ENCODE measurements around the gene SULT1C3. TPM values are rescaled to one million over a fixed set of nuclear protein-coding genes. Genes with fewer than 3 reads are reported as not detected.
"Not testable (repeated sequence)": the region's sequence is repeated elsewhere in the genome, so short reads cannot be mapped to it uniquely, and the experiment has no call there.

SULT1C3 gene
- total RNA-seq, 1 donor from 2014 or later: not detected

DNA sequence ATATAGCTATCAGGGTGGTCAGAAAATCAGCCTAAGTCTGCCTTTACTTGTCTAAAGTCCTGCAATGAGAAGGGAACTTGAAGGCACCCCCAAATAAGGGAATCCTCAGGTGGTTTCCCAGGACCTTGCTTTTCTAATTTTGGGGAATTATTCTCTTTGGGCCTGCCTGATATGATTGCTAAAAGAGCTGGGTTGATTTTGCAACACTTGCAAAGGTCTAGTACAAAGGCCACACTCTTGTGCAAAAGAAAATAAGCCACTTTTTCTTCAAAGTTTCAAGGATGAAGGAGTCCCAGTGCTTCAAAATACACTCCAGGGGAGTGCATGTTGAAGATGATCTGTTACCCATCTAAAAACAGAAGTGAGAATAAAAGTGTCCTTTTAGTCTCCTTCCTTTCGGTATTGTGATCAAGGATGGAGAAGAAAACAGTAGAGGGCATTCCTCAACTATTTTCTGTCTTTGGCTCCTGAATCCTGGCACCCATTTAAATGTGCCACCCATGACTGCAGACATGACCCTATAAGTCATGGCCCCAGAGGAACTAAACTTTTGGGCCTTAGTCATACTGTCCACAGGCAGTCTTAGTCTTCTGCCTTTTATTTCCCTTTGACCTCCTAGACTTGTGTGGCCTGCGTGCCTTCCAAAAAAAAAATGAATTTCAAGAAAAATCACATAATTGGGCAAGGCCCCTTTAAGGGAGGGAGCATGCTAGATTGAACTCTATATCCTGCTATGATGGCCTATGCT is 5.1 kb downstream of the SULT1C3 start:
- DNase-seq (ENCODE audit: low spot score): no peak

DNA sequence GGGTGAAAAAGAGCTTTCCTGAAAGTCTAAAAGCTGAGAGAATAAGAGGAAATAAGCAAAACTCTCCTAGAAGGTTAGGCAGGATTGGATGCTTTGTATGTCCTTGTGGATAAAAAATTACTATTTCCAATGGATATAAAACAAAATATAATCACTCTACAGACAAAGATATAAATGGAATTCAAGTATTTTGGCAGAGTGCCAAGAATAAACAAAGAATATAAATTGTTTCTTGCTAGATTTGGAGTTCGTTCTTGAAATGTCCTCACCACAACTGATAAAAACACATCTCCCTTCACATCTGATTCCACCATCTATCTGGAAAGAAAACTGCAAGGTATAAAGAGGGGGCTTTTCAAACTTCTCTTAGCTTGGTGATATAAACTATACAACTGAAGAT is 13.3 kb downstream of the SULT1C3 start:
- no peak for DNase-seq (ENCODE audit: low spot score)

DNA sequence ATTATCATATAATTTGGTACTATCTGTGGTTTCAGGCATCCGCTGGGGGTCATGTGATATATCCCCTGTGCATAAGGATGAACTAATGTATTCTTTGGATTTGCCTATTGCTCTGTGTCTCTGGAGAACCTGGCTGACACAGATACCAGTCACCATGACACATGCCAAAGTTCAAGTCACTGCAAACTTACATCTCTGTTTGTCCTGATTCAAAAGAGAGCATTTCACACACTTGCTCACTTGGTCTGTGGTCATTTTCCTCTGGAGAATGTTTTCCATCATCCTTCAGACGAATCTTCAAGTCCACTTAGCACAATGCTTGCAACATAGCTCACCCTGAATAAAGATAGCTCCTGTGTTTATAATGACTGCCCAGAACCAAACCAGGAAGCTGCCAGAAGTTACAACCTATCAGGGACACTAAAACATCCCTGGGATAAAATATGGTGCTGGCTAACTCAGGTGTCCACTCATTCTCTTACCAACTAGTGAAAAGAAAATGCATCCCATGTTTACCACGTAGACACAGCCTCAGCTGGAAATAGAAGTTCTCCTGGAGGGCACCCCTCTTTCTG is 18.1 kb downstream of the SULT1C3 start:
- DNase-seq (ENCODE audit: low spot score): no peak

DNA sequence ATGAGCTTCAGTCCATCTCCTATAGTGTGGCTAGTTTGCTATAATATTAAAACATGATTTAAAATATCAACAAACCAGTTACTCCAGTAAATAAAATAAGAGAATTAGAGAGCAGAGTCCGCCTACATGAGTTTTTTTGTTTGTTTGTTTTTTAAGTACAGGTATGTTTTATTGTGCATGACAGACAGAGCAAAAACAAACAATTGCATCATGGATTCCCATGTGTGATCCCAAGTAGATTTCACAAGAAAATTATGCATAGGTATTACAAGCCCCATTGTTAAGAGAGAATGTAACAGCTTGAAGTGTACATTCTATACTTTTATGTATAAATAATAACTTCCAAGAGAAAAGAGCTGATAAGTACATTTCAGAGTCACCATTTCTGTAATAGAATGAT is 21.0 kb downstream of the SULT1C3 start:
- DNase-seq (ENCODE audit: low spot score): no peak

DNA sequence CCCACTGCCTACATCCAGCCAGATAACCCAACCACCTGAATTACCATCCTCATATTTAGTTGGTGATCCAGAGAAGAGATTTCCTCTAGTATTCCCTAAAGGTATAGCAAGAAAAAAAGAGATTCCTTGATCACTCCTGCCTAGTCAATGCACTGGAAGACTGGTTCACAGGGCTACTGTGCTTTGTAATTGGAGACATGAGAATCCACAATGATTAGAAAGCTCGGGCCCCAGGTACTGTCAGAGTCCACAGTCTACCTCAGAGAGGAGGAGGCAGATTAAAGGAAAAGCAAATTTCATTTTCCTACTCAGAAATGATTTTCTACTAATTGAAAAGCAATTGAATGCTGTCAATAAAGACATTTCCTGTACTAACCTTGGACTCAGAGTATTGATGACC is 22.3 kb downstream of the SULT1C3 start:
- no peak for DNase-seq (ENCODE audit: low spot score)

DNA sequence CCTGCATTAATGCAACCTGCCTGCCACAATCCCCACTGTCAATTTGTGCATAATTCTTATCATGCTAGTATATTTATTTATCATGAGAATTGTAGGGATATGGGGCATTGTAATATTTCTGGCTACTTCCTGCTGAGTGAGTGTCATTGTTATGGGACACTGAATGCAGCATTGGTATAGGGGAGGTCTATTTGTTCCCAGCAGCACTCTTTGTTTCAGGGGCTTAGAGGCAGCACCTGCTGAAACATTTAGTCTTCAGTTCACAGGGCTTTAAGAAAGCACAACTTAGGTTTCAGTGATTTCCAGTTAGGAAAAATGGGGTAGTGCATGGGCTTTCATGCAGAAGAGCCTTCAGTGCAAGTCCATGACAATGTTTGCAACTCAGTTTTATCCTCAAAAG is 23.6 kb downstream of the SULT1C3 start:
- no peak for DNase-seq (ENCODE audit: low spot score)

DNA sequence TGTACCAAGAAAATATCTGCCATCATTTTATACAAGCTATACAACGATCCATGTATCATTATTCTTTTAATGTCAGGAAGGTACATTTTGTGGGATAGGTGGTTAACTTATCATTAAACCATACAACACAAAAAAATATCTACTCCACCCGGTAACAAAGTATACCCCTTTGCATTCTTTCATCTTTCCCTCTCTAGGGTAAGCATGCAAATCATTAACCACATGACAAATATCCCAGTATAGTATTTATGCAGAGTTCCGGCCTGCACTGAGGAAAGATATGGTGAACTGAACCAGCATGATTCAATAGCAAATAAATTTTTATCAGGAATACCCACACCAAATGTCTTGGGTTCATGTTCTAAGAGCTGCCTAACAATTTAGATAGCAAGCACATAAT is 26.4 kb downstream of the SULT1C3 start:
- DNase-seq (ENCODE audit: low spot score): no peak

DNA sequence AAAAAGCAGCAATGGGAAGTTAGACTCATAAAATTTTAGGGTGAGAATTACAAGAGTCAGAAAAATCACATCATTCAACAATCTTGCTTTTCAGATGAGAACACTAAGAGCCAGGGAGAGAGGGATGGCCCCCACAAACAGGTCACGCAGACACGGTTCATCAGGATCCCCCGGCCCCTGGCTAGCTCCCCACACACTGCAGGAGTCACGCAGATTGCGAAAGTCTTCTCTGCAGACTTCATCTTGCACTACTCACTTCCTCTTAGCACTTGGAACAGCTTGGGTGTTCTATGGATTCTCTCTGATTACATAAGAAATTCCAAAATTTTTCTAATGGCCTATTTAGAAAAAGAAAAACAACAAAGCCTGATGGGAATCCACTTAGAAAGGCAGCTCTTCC is 27.3 kb downstream of the SULT1C3 start:
- no peak for DNase-seq (ENCODE audit: low spot score)

DNA sequence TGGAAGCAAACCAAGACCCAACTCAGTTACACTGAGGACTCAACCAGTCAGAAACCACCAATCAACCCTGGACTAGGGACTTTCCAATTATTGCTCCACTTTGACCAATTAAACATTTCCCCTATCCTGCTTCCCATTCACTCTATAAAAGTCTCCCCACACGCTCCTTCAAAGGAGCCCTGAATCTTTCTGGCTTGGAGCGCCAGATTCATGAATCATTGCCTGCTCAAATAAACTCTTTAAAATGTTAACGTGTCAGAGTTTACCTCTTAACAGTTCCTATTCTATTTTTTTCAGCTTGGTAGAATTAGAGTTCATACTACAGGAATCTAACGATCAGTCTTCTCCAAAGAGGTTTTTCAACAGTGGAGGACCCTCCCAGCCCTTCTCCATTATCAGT is 28.2 kb downstream of the SULT1C3 start:
- DNase-seq (ENCODE audit: low spot score): no peak

DNA sequence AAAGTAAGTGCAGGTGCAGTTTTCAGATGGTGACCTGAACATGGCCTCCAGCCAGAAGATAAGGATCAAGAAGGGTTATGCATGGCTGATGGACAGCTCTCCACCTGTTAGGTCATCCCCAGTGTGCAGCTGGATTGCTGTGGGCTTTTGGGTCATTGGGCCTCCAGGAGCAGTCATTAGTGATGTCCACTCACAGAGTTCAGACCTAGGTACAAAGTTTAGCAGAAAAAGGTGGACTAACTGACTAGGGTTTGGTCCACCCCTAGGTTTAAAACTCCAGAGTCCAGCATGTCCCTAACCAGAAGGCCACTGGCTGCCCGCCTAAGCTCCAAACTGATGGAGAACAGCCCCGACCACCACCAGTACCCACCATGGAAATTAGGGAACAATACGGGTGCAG is 30.6 kb downstream of the SULT1C3 start:
- DNase-seq (ENCODE audit: low spot score): no peak

DNA sequence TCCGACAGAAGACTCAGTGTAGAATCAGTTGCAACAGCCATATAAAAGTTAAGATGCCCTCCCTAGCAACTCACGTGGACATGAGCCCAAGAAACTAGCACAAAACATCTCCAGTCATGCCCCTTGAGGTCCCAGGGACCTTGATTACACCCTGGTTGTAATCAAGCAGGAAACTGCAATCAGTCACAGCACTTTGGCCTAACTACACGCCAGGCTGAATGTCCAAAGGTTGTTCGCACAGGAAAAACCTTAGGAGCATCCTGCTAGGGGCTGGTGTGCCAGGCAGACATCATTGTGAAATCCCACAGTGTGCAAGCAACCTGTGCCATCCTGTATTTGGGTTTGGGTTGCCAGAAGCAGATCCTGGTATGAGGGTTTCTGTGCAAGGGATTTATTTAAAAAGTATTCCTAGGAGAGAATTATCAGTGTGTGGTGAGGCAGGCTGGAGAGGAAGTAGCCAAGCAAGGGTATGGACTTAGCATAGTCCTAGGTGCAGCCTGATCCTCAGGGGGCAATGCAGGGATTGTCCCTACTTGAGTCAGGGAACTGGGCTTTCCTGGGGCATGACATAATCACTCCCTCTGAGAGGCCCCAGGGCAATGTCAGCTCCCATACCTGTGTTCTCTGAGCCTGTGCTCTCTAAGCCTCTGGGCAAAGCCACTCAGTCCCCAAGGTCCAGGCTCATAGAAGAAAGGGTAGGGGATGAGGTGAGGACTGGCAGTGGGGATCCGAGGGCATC is 31.2 kb downstream of the SULT1C3 start:
- DNase-seq (ENCODE audit: low spot score): no peak

DNA sequence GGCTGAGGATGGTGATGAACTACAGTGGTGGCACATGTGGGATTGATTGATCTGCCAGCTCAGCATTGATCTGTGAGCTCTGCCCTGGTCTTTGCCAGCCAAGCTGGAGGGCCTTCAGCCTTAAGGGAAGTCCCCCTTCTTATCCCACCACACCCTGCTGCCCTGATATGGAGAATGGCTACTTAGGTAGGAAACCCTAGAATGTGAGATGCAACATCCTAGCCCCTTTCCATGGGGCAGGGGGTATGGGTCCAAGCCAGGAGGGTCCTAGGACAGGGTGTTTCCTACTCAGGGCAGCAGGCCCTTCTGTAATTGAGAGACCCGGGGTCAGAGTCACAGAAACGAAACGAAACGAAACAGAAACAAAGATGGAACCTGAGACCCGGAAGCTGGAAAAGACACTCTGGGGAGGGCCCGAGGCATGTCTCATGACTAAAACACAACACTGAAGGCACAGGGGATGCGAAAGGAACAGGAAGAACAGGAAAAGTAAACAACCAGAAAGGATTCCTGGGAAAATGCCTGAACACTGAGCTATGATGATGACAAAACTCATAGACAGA is 32.0 kb downstream of the SULT1C3 start:
- DNase-seq (ENCODE audit: low spot score): no peak

DNA sequence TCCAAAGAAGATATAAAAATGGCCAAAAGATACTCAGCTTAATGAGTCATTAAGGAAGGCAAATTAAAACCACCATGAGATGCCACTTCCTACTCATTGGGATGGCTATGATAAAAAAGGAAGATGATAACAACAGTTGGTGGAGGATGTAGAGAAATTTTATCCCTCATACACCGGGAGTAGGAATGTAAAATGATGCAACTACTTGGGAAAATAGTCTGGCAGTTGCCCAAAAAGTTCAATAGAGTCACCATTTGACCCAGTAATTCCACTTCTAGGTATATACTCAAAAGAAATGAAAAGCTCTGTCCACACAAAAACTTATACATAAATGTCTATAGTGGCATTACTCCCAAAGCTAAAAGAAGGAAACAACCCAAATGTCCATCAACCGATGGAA is 38.9 kb downstream of the SULT1C3 start:
- DNase-seq (ENCODE audit: low spot score): no peak

DNA sequence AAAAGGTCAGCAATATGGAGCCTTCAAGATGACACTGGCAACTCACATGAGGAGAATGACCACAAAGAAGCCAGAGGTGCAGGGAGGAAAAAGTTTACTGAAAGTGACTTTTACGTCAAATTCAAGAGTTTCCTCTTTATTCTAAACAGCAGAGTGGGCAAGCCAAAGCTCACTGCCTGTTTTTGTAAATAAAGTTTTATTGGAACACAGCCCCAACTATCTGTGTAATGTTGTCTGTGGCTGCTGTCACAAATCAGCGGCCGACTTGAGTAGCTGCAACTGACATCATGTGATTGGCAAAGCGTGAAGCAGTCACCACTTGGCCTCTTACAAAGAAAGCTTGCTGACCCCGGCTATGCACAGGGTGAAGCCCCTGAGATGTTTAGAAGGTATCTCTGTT is 39.7 kb downstream of the SULT1C3 start:
- no peak for DNase-seq (ENCODE audit: low spot score)

DNA sequence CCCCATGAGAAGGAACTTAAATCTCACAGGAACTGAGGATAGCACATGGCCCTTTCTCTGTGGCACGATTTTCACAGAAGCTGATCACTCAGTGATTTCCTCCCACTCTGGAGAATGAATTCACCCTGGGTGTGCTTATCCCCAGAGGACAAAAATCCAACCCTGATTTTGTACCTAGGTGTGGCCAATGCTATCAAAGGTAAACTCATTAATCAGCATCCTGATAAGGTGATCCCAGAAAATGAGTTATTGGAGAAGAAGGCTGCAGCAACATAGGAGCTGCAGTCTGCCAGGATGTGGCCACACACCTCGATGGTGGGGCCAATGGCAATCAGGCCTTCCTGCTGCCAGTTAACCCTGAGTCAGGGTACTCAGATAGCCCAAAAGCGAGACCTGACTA is 40.7 kb downstream of the SULT1C3 start:
- DNase-seq (ENCODE audit: low spot score): no peak

DNA sequence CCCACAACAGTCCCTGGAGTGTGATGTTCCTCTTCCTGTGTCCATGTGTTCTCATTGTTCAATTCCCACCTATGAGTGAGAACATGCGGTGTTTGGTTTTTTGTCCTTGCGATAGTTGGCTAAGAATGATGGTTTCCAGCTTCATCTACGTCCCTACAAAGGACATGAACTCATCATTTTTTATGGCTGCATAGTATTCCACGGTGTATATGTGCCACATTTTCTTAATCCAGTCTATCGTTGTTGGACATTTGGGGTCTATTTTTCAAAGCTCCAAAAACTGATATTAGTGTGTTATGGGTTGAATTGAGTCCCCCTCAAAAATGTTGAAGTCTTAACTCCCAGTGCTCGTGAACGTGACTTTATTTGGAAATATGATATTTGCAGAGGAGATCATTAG is 44.8 kb downstream of the SULT1C3 start:
- not testable (repeated sequence) for DNase-seq (ENCODE audit: low spot score)

DNA sequence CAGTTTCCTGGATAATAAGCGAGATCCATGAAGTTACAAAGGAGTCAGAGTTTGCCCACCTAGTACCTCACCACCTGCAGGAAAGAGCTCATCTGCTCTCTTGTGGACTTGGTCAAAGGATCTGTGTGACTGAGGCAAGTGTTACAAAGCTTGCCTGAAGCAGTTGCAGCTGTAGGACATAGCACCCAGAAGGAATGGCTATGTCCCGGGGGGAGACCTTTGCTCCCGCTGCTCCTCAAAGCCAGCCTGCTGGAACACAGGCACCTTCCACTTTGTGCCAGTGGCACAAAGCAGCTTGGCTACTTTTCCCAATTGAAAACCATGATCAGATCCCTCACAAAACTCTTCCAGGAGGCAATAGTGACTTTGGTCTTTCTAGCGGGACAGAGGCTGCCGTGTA is 45.8 kb downstream of the SULT1C3 start:
- DNase-seq (ENCODE audit: low spot score): no peak

DNA sequence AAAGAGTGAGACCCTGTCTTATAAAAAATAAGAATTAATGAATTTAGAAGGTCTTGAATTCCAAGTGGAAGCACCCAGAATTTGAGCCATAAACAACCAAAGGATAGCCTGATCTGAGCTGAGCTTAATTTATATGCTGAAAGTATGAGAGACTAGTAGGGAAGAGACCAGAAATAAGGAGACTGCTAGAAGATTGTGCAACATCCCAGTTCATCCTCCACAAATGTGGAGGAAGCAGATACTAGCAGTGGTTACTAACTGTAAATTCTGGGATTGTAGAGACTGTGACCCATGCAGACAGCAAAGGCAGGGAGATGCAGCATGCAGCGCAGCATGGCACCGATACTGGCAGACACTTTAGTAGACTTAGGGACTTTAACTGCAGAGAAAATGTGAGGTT is 47.4 kb downstream of the SULT1C3 start:
- no peak for DNase-seq (ENCODE audit: low spot score)

DNA sequence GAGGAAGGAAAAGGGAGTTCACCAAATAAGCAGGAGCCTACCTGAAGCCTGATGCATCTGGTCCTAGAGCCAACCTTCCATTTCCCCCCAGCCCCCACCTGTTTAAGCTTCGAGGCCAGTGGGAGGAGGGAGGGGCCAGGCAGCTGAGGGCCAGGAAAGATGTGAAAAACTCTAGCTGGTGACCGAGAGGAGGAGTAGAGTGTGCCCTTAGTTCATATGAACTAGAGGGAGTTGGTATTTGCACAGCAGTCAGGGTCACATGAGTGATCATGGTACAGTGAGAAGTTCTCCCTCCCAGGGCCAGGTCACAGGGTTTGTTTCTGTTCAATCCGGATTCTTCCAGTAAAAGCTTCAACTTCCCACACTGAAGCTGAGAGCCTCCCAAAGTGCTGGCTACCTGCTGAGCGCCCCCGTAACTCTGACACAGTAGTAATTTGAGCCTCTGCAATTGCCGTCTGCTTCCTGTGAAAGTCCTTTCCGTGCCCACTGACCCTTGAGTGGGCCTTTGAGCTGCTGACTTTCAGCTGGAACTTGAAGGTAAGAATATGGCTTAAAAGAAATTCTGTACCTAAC is 48.9 kb downstream of the SULT1C3 start, which contains the start of gene SULT1C2:
Gene SULT1C2 (plus strand): TSS at position 362 of the 573 bp plus-strand sequence. CDS start 4,773 bp downstream, outside the sequence.
- DNase-seq (ENCODE audit: low spot score): no peak

DNA sequence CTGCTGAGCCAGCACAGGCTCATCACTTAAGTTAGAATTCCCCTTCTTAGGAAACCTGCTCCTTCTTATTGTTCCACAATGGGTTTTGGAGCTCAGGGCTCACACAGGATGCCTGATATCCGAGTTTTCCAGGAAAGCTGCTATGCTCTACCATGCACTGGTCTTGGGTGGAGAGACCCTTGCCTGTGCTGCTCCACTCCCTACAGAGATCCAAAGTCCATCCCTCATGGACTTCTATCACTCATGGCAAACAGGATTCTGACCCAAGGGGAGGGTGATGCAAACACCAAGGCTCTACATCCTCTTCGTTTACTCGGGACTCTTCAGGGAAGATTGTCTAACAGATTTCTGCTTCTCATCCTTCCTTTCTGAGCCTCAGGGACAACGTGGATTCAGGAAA is 54.1 kb downstream of the SULT1C3 start:
- no peak for DNase-seq (ENCODE audit: low spot score)

DNA sequence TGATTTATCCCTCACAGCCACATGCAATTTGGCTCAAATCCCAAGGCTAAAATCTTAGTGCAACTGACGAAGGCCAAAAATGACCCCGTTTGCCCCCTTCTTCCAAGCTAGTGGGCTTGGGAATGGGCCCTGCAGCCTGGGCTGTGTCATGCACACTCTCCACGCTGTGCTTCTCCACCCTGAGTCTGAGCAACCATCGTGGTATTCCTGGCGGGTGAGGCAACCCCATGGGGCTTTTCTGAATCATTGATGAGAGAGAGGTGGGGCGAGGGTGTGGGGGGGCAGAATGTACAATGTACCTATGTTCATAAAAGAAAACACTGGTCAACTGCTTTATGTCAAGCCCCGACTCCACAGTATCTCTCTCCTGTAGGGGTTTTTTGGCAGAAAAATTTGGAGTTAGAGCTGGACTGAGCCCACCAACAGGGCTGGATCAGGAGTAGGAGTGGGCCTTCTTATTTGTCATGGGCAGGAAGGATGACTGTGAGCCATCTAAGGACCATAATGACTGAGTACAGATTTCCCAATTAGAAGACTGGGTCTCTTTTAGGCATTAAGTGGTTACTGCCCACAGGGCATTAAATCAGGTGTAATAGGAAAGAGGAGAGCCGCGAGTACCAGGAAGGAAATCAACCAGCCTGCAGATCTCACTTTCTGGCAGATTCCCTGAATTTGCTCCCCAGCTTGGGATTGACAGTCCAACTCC is 57.8 kb downstream of the SULT1C3 start:
- DNase-seq (ENCODE audit: low spot score): no peak
